OCI-LY3 (cell line): Measurements from ENCODE around the gene PPP6R2.

Source experiments
- CTCF ChIP-seq: fragments of 200-600, 300-600 bp; sonication (generic); IDR thresholded peaks from 2 replicates; pipeline ENCODE4 v1.5.1; 2014; ENCODE audit warnings: antibody characterized with exemption, low read length, low read depth
- EZH2phosphoT487 ChIP-seq: fragments of 200-600 bp; shearing (Covaris generic); IDR thresholded peaks from 2 replicates; pipeline ENCODE4 v1.6.1; 2018; ENCODE audit warnings: antibody characterized with exemption, mixed run types, low read depth

- TF ChIP-seq CTCF (no peak), EZH2phosphoT487 (no peak)
Observed at GRCh38 chr22:50482107-50483074, 139.3 kb downstream of the PPP6R2 start.
